HepG2 (cell line): ENCODE measurements around the gene ALG9. TPM values are rescaled to one million over a fixed set of nuclear protein-coding genes. Genes with fewer than 3 reads are reported as not detected.

Source experiments
- ATAC-seq: fragments of 200-7000 bp; cut with Tn5 transposase; 3 replicates; pipeline ENCODE4 v1.9.1; 2020; ENCODE audit warnings: mild to moderate bottlenecking, moderate library complexity
- BruUV-seq: library from RNA; stranded (reverse); fragments of 400-500 nt; replicated peaks from 2 replicates; lab custom pipeline; 2021; lab: Mats Ljungman, UMichigan
- CTCF ChIA-PET: fragments of 300-600 bp; formaldehyde crosslinking; extraction: SDS; loops from one replicate; lab custom pipeline; 2021; ENCODE audit warnings: low total read pairs, inconsistent platforms, low intra/inter-chr PET ratio; lab: Yijun Ruan, JAX
- POLR2A ChIA-PET: fragments of 350-600 bp; sonication (Branson Sonifier 250); formaldehyde crosslinking; loops from one replicate; lab custom pipeline; 2020; ENCODE audit warnings: antibody characterized with exemption, inconsistent platforms; lab: Yijun Ruan, JAX
- DNase-seq: peaks from one replicate; pipeline ENCODE4 v3.0.0-alpha.2; 2015; ENCODE audit warnings: low spot score
- FAIRE-seq: peaks from 3 replicates; lab custom pipeline; 2011; peaks lifted over from hg19 to GRCh38; lab: Jason Lieb, UNC
- H2AFZ ChIP-seq: one replicate; pipeline ENCODE4 v1.6.1; 2011; ENCODE audit warnings: low read length, inconsistent platforms
- H3K27ac ChIP-seq: fragments of 300-600 bp; 3 replicates; pipeline ENCODE4 v1.8.0; 2011; ENCODE audit warnings: mixed run types, mild to moderate bottlenecking, mixed read lengths, low read length, inconsistent platforms; ENCODE audit not compliant: insufficient read depth; ENCODE audit errors: extremely low read length
- H3K27me3 ChIP-seq, 2 experiments: fragments of 200-600 bp in 1 of 2; 2 replicates in 1 of 2; 3 replicates in 1 of 2; pipeline versions ENCODE4 v1.6.0 to v1.8.0; 2011; ENCODE audit warnings: low read length in 2 of 2, mild to moderate bottlenecking in 2 of 2, moderate library complexity in 2 of 2, inconsistent platforms in 1 of 2; ENCODE audit not compliant: insufficient read depth in 2 of 2, control insufficient read depth in 1 of 2
- H3K36me3 ChIP-seq, 2 experiments: fragments of 200-600 bp in 1 of 2; replicated peaks in 1 of 2; 2 replicates in 1 of 2; 3 replicates in 1 of 2; pipeline versions ENCODE4 v1.5.1 to v1.8.0; 2011; ENCODE audit warnings: low read length in 2 of 2, inconsistent platforms in 1 of 2; ENCODE audit not compliant: insufficient read depth in 2 of 2, control insufficient read depth in 1 of 2
- H3K4me1 ChIP-seq: 2 replicates; pipeline ENCODE4 v1.5.1; 2012; ENCODE audit warnings: low read length, inconsistent platforms; ENCODE audit not compliant: insufficient read depth
- H3K4me2 ChIP-seq: 2 replicates; pipeline ENCODE4 v1.6.0; 2011; ENCODE audit warnings: low read depth, low read length, inconsistent platforms
- H3K4me3 ChIP-seq, 3 experiments: fragments of 200-600 bp in 1 of 3; sonication (generic), shearing (Covaris generic) in 1 of 3; replicated peaks in 1 of 3; 2 replicates each; pipeline ENCODE4 v1.5.1; 2011 to 2016; ENCODE audit warnings: low read length in 3 of 3, inconsistent platforms in 2 of 3, low read depth in 2 of 3, mild to moderate bottlenecking in 2 of 3, control low read depth in 1 of 3, mixed read lengths in 1 of 3; ENCODE audit not compliant: insufficient read depth in 1 of 3
- H3K79me2 ChIP-seq: one replicate; pipeline ENCODE4 v1.6.1; 2011; ENCODE audit warnings: low read length, inconsistent platforms; ENCODE audit not compliant: insufficient read depth
- H3K9ac ChIP-seq: 2 replicates; pipeline ENCODE4 v1.6.0; 2011; ENCODE audit warnings: mild to moderate bottlenecking, low read depth, low read length, inconsistent platforms; ENCODE audit not compliant: insufficient read depth
- H3K9me3 ChIP-seq: 2 replicates; pipeline ENCODE4 v1.5.1; 2012; ENCODE audit warnings: mild to moderate bottlenecking, low read length
- H4K20me1 ChIP-seq: 2 replicates; pipeline ENCODE4 v1.6.0; 2011; ENCODE audit warnings: inconsistent platforms, mild to moderate bottlenecking, low read length, moderate library complexity; ENCODE audit not compliant: insufficient read depth
- NAIF1 ChIP-seq: sonication (generic); formaldehyde crosslinking; IDR thresholded peaks from 2 replicates; pipeline ENCODE4 v1.5.0; 2020; ENCODE audit warnings: mild to moderate bottlenecking, missing genetic modification reagents, borderline replicate concordance
- RFX3 ChIP-seq: IDR thresholded peaks from 2 replicates; pipeline ENCODE4 v1.6.1; 2016; ENCODE audit warnings: missing biosample characterization, missing genetic modification reagents
- ZNF33A ChIP-seq: sonication (generic); formaldehyde crosslinking; IDR thresholded peaks from 2 replicates; pipeline ENCODE4 v1.5.1; 2020; ENCODE audit warnings: missing genetic modification reagents, mild to moderate bottlenecking, moderate library complexity, borderline replicate concordance
- WGBS: methylation state at CpG from one replicate; pipeline ENCODE4 v1.1.6; 2017; ENCODE audit warnings: low lambda C conversion rate; 5-methylcytosine and 5-hydroxymethylcytosine counted together
- in situ Hi-C: cut with HindIII; loops from 2 replicates; pipeline ENCODE4 v1.10.0; 2017; ENCODE audit warnings: low pct_unique_long_range_greater_than_20kb; ENCODE audit not compliant: extremely low pct_ligation_motif_present
- intact Hi-C: fragments of 100-400 bp; cut with micrococcal nuclease; formaldehyde crosslinking; loops from one replicate; pipeline ENCODE4 v1.10.0; 2022; ENCODE audit not compliant: unreplicated experiment
- polyA plus RNA-seq, 8 experiments: library from polyadenylated mRNA; depleted of rRNA in 3 of 8; stranded (reverse) in 7 of 8; unstranded in 1 of 8; fragments of >200 nt; fragmentation: Illumina TruSeq in 4 of 8; extraction: Trizol in 4 of 8; gene quantifications; 2 replicates each; pipeline versions ENCODE4 v1.2.1 to v1.2.3, GENCODE V29; 2011 to 2016; ENCODE audit warnings: low read depth in 4 of 8, missing spikeins in 1 of 8, mixed read lengths in 1 of 8; ENCODE audit not compliant: insufficient read depth in 1 of 8
- total RNA-seq, 5 experiments: library from RNA; depleted of rRNA; stranded (reverse); fragments of >200 nt; fragmentation: Illumina TruSeq; extraction: Trizol; gene quantifications; 2 replicates each; pipeline ENCODE4 v1.2.3, GENCODE V29; 2016; ENCODE audit warnings: low read depth in 1 of 5
- TF ChIP-seq, protein P1 (sequence below): sonication (generic); formaldehyde crosslinking; IDR thresholded peaks from 2 replicates; pipeline ENCODE4 v1.4.0; 2020; ENCODE audit warnings: low read depth, missing genetic modification reagents
- TF ChIP-seq, protein P2 (sequence below): sonication (generic); formaldehyde crosslinking; IDR thresholded peaks from 2 replicates; pipeline ENCODE4 v1.5.0; 2020; ENCODE audit warnings: mild to moderate bottlenecking, missing genetic modification reagents
- TF ChIP-seq, protein P3 (sequence below): sonication (generic); formaldehyde crosslinking; IDR thresholded peaks from 2 replicates; pipeline ENCODE4 v1.8.0; 2022; ENCODE audit warnings: mild to moderate bottlenecking, missing genetic modification reagents; ENCODE audit not compliant: insufficient replicate concordance

Gene ALG9
- total and polyA plus RNA-seq, 2 of the 13 experiments (the other 11 are each of a cell fraction or from before 2014, with no cell fraction given), result 39.4 to 40.6 TPM

DNA sequence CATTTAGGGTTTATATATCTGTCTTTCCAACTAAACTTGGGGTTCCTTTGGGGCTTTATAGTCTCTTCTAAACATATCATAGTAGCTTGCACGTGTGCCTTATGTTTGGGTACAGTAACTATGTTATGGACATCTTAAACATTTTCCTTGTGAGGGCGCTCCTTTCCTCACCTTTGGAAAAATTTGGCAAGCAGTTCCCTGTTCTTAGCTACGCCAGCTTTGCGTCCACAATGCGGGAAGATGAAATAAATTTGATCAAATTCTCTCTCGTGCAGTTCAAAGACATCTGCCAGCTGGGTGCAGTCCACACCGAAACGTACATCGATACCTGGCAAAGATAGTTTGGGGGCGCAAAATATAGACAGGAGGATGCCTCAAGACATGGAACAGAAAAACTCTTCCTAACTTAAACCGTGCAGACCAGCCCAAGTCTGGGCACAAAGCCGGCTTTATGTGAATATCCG is 7.0 kb upstream of the ALG9 start:
- DNase-seq, result no peak
- Histone ChIP-seq H3K4me2 (peak overlapping the region; percentile 87), H3K9ac (peak overlapping the region; percentile 84), H3K4me1 (peaks cover 11% of the 10 kb centered on the region), H3K4me3 (peak overlapping the region; percentile 56 to 83 (median 81)), H2AFZ (peak overlapping the region; percentile 93), H3K36me3 (peaks cover 2 to 4% of the 10 kb centered on the region in 2 experiments; a peak in 2 of 5 replicates), H3K27ac (peak overlapping the region; percentile 95), H4K20me1 (no peaks in the 10 kb centered on the region), H3K27me3 (no peaks in the 10 kb centered on the region; a peak in 1 of 5 replicates)
- FAIRE-seq, result no peak
- POLR2A ChIA-PET, result interaction anchor here (0.9 to 1.8 kb wide), 5 partner anchors 40 to 128 kb away, joined by 3 to 6 read pairs (median 4); partner anchors contain the start of gene C11orf52
- CTCF ChIA-PET, result interaction anchor here (1.3 kb wide), 1 partner anchor 103 kb away, joined by 7 read pairs; no protein-coding TSS in a partner anchor
- TSS peak; percentile 81 for BruUV-seq
- intact Hi-C loops, result loop anchor here (1.0 to 2.0 kb wide), 3 partner anchors 40 to 104 kb away; partner anchors contain the start of gene C11orf52
- TF ChIP-seq, protein P1, sequence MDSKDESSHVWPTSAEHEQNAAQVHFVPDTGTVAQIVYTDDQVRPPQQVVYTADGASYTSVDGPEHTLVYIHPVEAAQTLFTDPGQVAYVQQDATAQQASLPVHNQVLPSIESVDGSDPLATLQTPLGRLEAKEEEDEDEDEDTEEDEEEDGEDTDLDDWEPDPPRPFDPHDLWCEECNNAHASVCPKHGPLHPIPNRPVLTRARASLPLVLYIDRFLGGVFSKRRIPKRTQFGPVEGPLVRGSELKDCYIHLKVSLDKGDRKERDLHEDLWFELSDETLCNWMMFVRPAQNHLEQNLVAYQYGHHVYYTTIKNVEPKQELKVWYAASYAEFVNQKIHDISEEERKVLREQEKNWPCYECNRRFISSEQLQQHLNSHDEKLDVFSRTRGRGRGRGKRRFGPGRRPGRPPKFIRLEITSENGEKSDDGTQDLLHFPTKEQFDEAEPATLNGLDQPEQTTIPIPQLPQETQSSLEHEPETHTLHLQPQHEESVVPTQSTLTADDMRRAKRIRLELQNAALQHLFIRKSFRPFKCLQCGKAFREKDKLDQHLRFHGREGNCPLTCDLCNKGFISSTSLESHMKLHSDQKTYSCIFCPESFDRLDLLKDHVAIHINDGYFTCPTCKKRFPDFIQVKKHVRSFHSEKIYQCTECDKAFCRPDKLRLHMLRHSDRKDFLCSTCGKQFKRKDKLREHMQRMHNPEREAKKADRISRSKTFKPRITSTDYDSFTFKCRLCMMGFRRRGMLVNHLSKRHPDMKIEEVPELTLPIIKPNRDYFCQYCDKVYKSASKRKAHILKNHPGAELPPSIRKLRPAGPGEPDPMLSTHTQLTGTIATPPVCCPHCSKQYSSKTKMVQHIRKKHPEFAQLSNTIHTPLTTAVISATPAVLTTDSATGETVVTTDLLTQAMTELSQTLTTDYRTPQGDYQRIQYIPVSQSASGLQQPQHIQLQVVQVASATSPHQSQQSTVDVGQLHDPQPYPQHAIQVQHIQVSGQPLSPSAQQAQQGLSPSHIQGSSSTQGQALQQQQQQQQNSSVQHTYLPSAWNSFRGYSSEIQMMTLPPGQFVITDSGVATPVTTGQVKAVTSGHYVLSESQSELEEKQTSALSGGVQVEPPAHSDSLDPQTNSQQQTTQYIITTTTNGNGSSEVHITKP (CRISPR knock-in tag), result peak; percentile 97; the same call in 1 of the 2 replicates
- TF ChIP-seq RFX3 (CRISPR knock-in tag), result no peak
- TF ChIP-seq NAIF1 (CRISPR knock-in tag), result peak; percentile 27; the same call in 1 of the 2 replicates
- TF ChIP-seq, protein P2, sequence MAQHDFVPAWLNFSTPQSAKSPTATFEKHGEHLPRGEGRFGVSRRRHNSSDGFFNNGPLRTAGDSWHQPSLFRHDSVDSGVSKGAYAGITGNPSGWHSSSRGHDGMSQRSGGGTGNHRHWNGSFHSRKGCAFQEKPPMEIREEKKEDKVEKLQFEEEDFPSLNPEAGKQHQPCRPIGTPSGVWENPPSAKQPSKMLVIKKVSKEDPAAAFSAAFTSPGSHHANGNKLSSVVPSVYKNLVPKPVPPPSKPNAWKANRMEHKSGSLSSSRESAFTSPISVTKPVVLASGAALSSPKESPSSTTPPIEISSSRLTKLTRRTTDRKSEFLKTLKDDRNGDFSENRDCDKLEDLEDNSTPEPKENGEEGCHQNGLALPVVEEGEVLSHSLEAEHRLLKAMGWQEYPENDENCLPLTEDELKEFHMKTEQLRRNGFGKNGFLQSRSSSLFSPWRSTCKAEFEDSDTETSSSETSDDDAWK (CRISPR knock-in tag), result no peak
- peak; percentile 27; the same call in 1 of the 2 replicates for TF ChIP-seq ZNF33A (CRISPR knock-in tag)
- TF ChIP-seq, protein P3, sequence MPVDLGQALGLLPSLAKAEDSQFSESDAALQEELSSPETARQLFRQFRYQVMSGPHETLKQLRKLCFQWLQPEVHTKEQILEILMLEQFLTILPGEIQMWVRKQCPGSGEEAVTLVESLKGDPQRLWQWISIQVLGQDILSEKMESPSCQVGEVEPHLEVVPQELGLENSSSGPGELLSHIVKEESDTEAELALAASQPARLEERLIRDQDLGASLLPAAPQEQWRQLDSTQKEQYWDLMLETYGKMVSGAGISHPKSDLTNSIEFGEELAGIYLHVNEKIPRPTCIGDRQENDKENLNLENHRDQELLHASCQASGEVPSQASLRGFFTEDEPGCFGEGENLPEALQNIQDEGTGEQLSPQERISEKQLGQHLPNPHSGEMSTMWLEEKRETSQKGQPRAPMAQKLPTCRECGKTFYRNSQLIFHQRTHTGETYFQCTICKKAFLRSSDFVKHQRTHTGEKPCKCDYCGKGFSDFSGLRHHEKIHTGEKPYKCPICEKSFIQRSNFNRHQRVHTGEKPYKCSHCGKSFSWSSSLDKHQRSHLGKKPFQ (CRISPR knock-in tag), result peak; percentile 11
- TF ChIP-seq, all 625 proteins: peak for 4
- in situ Hi-C loops, result loop anchor here (5.0 kb wide), 2 partner anchors 49 to 109 kb away; no protein-coding TSS in a partner anchor
- Histone ChIP-seq H3K79me2 (no peaks in the 10 kb centered on the region), H3K9me3 (no peaks in the 10 kb centered on the region)
- no peak for ATAC-seq
- 2% methylated on average over 11 of the region's 13 CpGs for WGBS
